ENCODE results near the gene PAK1. TPM values are rescaled to one million over a fixed set of nuclear protein-coding genes. Genes with fewer than 3 reads are reported as not detected.

The PAK1 gene
- total and polyA plus RNA-seq, 10 of the 15 experiments (the other 5 are each of a cell fraction or from before 2014, with no cell fraction given): 43.8 to 321 (median 110) TPM

GRCh38 chr11:77324508-77324907, 149.4 kb downstream of the PAK1 start:
- H3K4me1 ChIP-seq (ENCODE audit: control insufficient read depth, insufficient read depth, low read length): no peaks in the 10 kb centered on the region
- no peaks in the 10 kb centered on the region for H3K79me2 ChIP-seq (ENCODE audit: control insufficient read depth, insufficient read depth, low read length)
- no peak overlapping the region for H2AFZ ChIP-seq (ENCODE audit: control insufficient read depth, low read depth, low read length)
- ChIA-PET SMC1A (ENCODE audit: uncharacterized antibody, unreplicated experiment) (interaction anchor here (0.7 to 1.3 kb wide), 2 partner anchors 38 to 876 kb away, joined by 3 to 4 read pairs; no protein-coding TSS in a partner anchor), CTCF (interaction anchor here (1.0 kb wide), 1 partner anchor 34 kb away, joined by 3 read pairs; no protein-coding TSS in a partner anchor), RAD21 (ENCODE audit: unreplicated experiment) (no interaction called here), POLR2A (interaction anchor here (0.7 kb wide), 1 partner anchor 1818 kb away, joined by 3 read pairs; no protein-coding TSS in a partner anchor)
- in situ Hi-C loops (cut with MboI) (no loop called here), intact Hi-C loops (cut with micrococcal nuclease; ENCODE audit: unreplicated experiment) (no loop called here)
- ATAC-seq: no peak
- DNase-seq (ENCODE audit: low read depth, low spot score): no peak
- H4K20me1 ChIP-seq (ENCODE audit: control insufficient read depth, insufficient read depth): no peaks in the 10 kb centered on the region
- no peak for FAIRE-seq
- peaks cover 1 to 5% of the 10 kb centered on the region in 2 experiments for H3K36me3 ChIP-seq (ENCODE audit: control insufficient read depth in 2 of 2, insufficient read depth in 2 of 2, low read length in 1 of 2)
- H3K27me3 ChIP-seq (replicated peaks in 1 of 2; ENCODE audit: control insufficient read depth in 2 of 2, insufficient read depth in 2 of 2, low read length in 1 of 2): no peaks in the 10 kb centered on the region
- H3K4me2 ChIP-seq (ENCODE audit: control insufficient read depth, insufficient read depth): no peak overlapping the region
- H3K9ac ChIP-seq (ENCODE audit: control insufficient read depth, insufficient read depth, low read length): no peak overlapping the region
- no peak overlapping the region for H3K27ac ChIP-seq (ENCODE audit: control insufficient read depth, insufficient read depth)
- no peak overlapping the region for H3K4me3 ChIP-seq
- no peaks in the 10 kb centered on the region for H3K9me3 ChIP-seq (replicated peaks; ENCODE audit: control insufficient read depth, insufficient read depth, low read length)
- no TSS peak for BruUV-seq (replicated peaks)
- TF ChIP-seq NFXL1 (IDR thresholded peaks at IDR 0.05; ENCODE audit: borderline replicate concordance) (no peak), MXI1 (IDR thresholded peaks at IDR 0.05; ENCODE audit: low read depth, low read length) (no peak), SIN3A (IDR thresholded peaks at IDR 0.05; ENCODE audit: low read depth, low read length) (no peak), NR2C1 (IDR thresholded peaks at IDR 0.05) (no peak), SPI1 (IDR thresholded peaks at IDR 0.05; ENCODE audit: borderline replicate concordance, insufficient read depth, low read depth, low read length) (no peak), ZNF217 (IDR thresholded peaks at IDR 0.05) (no peak), ZNF384 (IDR thresholded peaks at IDR 0.05; ENCODE audit: borderline replicate concordance, low read depth, low read length) (no peak), ZNF622 (IDR thresholded peaks at IDR 0.05) (no peak), ZNF687 (IDR thresholded peaks at IDR 0.05) (no peak), NR2F1 (conservative IDR thresholded peaks at IDR 0.05) (no peak), STAT1 (conservative IDR thresholded peaks at IDR 0.05) (no peak), CUX1 (IDR thresholded peaks at IDR 0.05; ENCODE audit: insufficient replicate concordance, low read depth, low read length) (no peak), EP300 (IDR thresholded peaks at IDR 0.05; ENCODE audit: borderline replicate concordance in 1 of 2, control insufficient read depth in 1 of 2, low read depth in 2 of 2, low read length in 2 of 2) (no peak), ZBTB33 (IDR thresholded peaks at IDR 0.05) (no peak)

All from GM12878 (cell line).